ENCODE measurements around the gene C11orf65.

DNA sequence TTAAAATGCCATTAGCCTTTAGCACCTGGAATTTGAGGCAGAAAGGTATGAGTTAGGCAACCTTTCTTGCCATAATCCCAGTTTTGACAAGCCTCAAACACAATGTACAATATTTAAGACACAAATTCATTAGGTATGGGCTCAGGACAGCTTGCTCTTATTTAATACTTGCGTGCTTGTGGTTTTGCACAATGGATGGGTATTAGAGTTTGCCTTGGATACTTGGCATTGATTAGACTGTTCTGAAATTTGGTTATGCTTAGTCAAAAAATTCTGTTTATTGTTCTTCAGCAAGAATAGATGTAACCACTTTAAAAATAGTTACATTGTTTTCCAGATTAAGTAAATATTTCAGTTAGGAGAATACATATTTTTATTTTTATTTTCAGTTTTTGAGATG lies 5.4 kb upstream of the C11orf65 start:
- TF ChIP-seq POLR2AphosphoS5 (IDR thresholded peaks at IDR 0.05), result no peak
- TF ChIP-seq, protein P1, sequence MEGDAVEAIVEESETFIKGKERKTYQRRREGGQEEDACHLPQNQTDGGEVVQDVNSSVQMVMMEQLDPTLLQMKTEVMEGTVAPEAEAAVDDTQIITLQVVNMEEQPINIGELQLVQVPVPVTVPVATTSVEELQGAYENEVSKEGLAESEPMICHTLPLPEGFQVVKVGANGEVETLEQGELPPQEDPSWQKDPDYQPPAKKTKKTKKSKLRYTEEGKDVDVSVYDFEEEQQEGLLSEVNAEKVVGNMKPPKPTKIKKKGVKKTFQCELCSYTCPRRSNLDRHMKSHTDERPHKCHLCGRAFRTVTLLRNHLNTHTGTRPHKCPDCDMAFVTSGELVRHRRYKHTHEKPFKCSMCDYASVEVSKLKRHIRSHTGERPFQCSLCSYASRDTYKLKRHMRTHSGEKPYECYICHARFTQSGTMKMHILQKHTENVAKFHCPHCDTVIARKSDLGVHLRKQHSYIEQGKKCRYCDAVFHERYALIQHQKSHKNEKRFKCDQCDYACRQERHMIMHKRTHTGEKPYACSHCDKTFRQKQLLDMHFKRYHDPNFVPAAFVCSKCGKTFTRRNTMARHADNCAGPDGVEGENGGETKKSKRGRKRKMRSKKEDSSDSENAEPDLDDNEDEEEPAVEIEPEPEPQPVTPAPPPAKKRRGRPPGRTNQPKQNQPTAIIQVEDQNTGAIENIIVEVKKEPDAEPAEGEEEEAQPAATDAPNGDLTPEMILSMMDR (IDR thresholded peaks at IDR 0.05), result no peak
- TF ChIP-seq POLR2A (IDR thresholded peaks at IDR 0.05), result no peak

All from prostate gland (tissue), 2 donors.